Fibroblast of lung (primary cell): ENCODE results near the gene WNT5B.

Experiments used
- EZH2 ChIP-seq: IDR thresholded peaks from 2 replicates; pipeline ENCODE4 v1.5.1; 2012; ENCODE audit warnings: low read length, control low read depth, mild to moderate bottlenecking; ENCODE audit errors: missing control alignments
- TF ChIP-seq, protein P1 (sequence below), 2 donors: IDR thresholded peaks in 1 of 2; conservative IDR thresholded peaks in 1 of 2; 1 replicate in 1 of 2; 2 replicates in 1 of 2; pipeline ENCODE4 v1.5.1; 2011 to 2012; ENCODE audit warnings: low read length in 2 of 2, control low read depth in 1 of 2, inconsistent platforms in 1 of 2, low read depth in 1 of 2, mild to moderate bottlenecking in 1 of 2

DNA sequence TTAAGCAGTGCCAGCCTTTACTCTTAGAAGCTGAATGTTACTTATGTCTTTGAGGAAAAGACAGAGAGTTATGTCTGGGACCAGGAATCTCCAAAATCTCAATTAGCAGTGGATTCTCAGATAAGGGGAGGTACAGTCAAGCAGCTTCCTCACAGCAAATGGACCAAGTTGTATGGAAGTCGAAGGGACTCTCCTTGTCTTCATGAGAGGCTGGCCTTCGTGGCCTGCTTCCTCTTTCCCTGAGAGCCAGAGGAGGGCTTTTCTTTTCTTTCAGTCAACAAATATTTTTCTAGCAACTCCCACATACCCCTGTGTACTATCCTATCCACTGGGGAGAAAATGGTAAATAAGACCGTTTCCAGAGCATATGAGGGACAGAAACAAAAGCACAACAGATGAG is 6.6 kb upstream of the WNT5B start:
- TF ChIP-seq, protein P1, sequence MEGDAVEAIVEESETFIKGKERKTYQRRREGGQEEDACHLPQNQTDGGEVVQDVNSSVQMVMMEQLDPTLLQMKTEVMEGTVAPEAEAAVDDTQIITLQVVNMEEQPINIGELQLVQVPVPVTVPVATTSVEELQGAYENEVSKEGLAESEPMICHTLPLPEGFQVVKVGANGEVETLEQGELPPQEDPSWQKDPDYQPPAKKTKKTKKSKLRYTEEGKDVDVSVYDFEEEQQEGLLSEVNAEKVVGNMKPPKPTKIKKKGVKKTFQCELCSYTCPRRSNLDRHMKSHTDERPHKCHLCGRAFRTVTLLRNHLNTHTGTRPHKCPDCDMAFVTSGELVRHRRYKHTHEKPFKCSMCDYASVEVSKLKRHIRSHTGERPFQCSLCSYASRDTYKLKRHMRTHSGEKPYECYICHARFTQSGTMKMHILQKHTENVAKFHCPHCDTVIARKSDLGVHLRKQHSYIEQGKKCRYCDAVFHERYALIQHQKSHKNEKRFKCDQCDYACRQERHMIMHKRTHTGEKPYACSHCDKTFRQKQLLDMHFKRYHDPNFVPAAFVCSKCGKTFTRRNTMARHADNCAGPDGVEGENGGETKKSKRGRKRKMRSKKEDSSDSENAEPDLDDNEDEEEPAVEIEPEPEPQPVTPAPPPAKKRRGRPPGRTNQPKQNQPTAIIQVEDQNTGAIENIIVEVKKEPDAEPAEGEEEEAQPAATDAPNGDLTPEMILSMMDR (conservative IDR thresholded peaks at IDR 0.05 in 1 of 2, IDR thresholded peaks at IDR 0.05 in 1 of 2; ENCODE audit: low read depth in 1 of 2, low read length in 2 of 2) = no peak
- no peak for TF ChIP-seq EZH2
